HCT116 (cell line): Measurements from ENCODE around the gene BET1L. TPM values are rescaled to one million over a fixed set of nuclear protein-coding genes. Genes with fewer than 3 reads are reported as not detected.

Source experiments
- ATAC-seq: fragments of 200-7000 bp; cut with Tn5 transposase; 2 replicates; pipeline ENCODE4 v1.9.1; 2020; ENCODE audit warnings: mild to moderate bottlenecking, moderate library complexity
- BruUV-seq: library from RNA; stranded (reverse); fragments of 400-500 nt; replicated peaks from 2 replicates; lab custom pipeline; 2021; lab: Mats Ljungman, UMichigan
- CTCF ChIA-PET: fragments of 300-600 bp; sonication (Branson Sonifier 250); formaldehyde crosslinking; loops from one replicate; lab custom pipeline; 2021; ENCODE audit warnings: antibody characterized with exemption; lab: Charles Lee
- POLR2A ChIA-PET: fragments of 300-600, 350-600 bp; sonication (Branson Sonifier 250); formaldehyde crosslinking; loops from one replicate; lab custom pipeline; 2021; ENCODE audit warnings: antibody characterized with exemption; lab: Charles Lee
- RAD21 ChIA-PET, 2 experiments: fragments of 300-600 bp; sonication (Branson Sonifier 250); formaldehyde crosslinking; loops; one replicate each; lab custom pipeline; 2023; ENCODE audit warnings: low total read pairs in 2 of 2; ENCODE audit not compliant: uncharacterized antibody in 2 of 2, unreplicated experiment in 2 of 2, low non-redundant PET in 1 of 2; lab: Charles Lee
- DNase-seq: peaks from one replicate; pipeline ENCODE4 v3.0.0-alpha.2; 2010; ENCODE audit warnings: low read depth, low spot score
- H2AFZ ChIP-seq: fragments of 200-600 bp; shearing (Covaris generic), sonication (generic); 2 replicates; pipeline ENCODE4 v1.6.1; 2017; ENCODE audit warnings: low read depth, mixed run types, mixed read lengths, antibody characterized with exemption, low read length; ENCODE audit not compliant: poor library complexity, severe bottlenecking
- H3K27ac ChIP-seq: 2 replicates; pipeline ENCODE4 v1.5.1; 2012; ENCODE audit warnings: low read depth, low read length
- H3K27me3 ChIP-seq: fragments of 200-600 bp; sonication (generic); 2 replicates; pipeline ENCODE4 v1.6.1; 2016; ENCODE audit warnings: mixed run types, low read length, mixed read lengths; ENCODE audit not compliant: insufficient read depth
- H3K36me3 ChIP-seq, 2 experiments: fragments of 200-500 bp in 1 of 2; fragments of 200-600 bp in 1 of 2; sonication (Bioruptor generic) in 1 of 2; sonication (generic) in 1 of 2; 2 replicates each; pipeline versions ENCODE4 v1.5.1 to v1.6.1; 2014 to 2016; ENCODE audit warnings: low read length in 2 of 2, inconsistent platforms in 1 of 2, mixed read lengths in 1 of 2, mixed run types in 1 of 2; ENCODE audit not compliant: insufficient read depth in 2 of 2, control insufficient read depth in 1 of 2
- H3K4me1 ChIP-seq, 2 experiments: fragments of 200-600 bp in 1 of 2; sonication (generic) in 1 of 2; 2 replicates each; pipeline versions ENCODE4 v1.5.1 to v1.6.1; 2012 to 2017; ENCODE audit warnings: low read length in 2 of 2, inconsistent platforms in 1 of 2, mild to moderate bottlenecking in 1 of 2, mixed read lengths in 1 of 2, mixed run types in 1 of 2, moderate library complexity in 1 of 2; ENCODE audit not compliant: insufficient read depth in 2 of 2, control insufficient read depth in 1 of 2
- H3K4me2 ChIP-seq: fragments of 200-600 bp; sonication (generic); 2 replicates; pipeline ENCODE4 v1.6.1; 2017; ENCODE audit warnings: mixed run types, low read length, mixed read lengths
- H3K4me3 ChIP-seq, 2 experiments: fragments of 200-600 bp in 1 of 2; sonication (generic) in 1 of 2; replicated peaks in 1 of 2; 2 replicates each; pipeline ENCODE4 v1.5.1; 2011 to 2016; ENCODE audit warnings: low read length in 2 of 2, control low read depth in 1 of 2, low read depth in 1 of 2, mild to moderate bottlenecking in 1 of 2, mixed read lengths in 1 of 2, mixed run types in 1 of 2
- H3K79me2 ChIP-seq: fragments of 200-600 bp; sonication (generic); 2 replicates; pipeline ENCODE4 v1.6.1; 2017; ENCODE audit warnings: mild to moderate bottlenecking, mixed run types, low read length, moderate library complexity, mixed read lengths; ENCODE audit not compliant: insufficient read depth
- H3K9ac ChIP-seq: fragments of 200-600 bp; sonication (generic); 2 replicates; pipeline ENCODE4 v1.6.1; 2016; ENCODE audit warnings: low read length, mixed read lengths
- H3K9me2 ChIP-seq: fragments of 200-600 bp; sonication (generic), shearing (Covaris generic); 2 replicates; pipeline ENCODE4 v1.6.1; 2017; ENCODE audit warnings: mixed run types, mild to moderate bottlenecking, moderate library complexity; ENCODE audit not compliant: insufficient read depth
- H3K9me3 ChIP-seq, 2 experiments: fragments of 200-500 bp in 1 of 2; fragments of 200-600 bp in 1 of 2; sonication (Bioruptor generic) in 1 of 2; sonication (generic) in 1 of 2; 2 replicates each; pipeline ENCODE4 v1.6.1; 2014 to 2017; ENCODE audit warnings: low read length in 2 of 2, mixed read lengths in 2 of 2, inconsistent platforms in 1 of 2, low read depth in 1 of 2, mild to moderate bottlenecking in 1 of 2, mixed run types in 1 of 2, moderate library complexity in 1 of 2; ENCODE audit not compliant: control insufficient read depth in 1 of 2, insufficient read depth in 1 of 2
- H4K20me1 ChIP-seq: fragments of 200-600 bp; sonication (generic), shearing (Covaris generic); 2 replicates; pipeline ENCODE4 v1.6.1; 2017; ENCODE audit warnings: mixed run types, mild to moderate bottlenecking, moderate library complexity; ENCODE audit not compliant: insufficient read depth
- JUND ChIP-seq: IDR thresholded peaks from 2 replicates; pipeline ENCODE4 v1.6.1; 2012
- POLR2AphosphoS5 ChIP-seq: IDR thresholded peaks from 2 replicates; pipeline ENCODE4 v1.6.1; 2011; ENCODE audit warnings: mild to moderate bottlenecking, low read depth, low read length, moderate library complexity
- TCF7L2 ChIP-seq: IDR thresholded peaks from 2 replicates; pipeline ENCODE4 v1.7.0; 2011; ENCODE audit warnings: borderline replicate concordance, inconsistent platforms; ENCODE audit not compliant: insufficient read depth, insufficient read length; ENCODE audit errors: extremely low read depth
- intact Hi-C: fragments of 100-400 bp; cut with micrococcal nuclease; formaldehyde crosslinking; loops from 2 replicates; pipeline ENCODE4 v1.10.0; 2022
- total RNA-seq: library from RNA; stranded (reverse); gene quantifications from one replicate; pipeline ENCODE4 v1.2.1, GENCODE V29; 2021; ENCODE audit not compliant: unreplicated experiment

BET1L gene
- total RNA-seq, 1 experiment from 2014 or later, result 49.1 TPM

- Histone ChIP-seq H3K79me2 (peaks cover 6% of the 10 kb centered on the region; the same call in 1 of the 2 replicates), H3K36me3 (peaks cover 5 to 9% of the 10 kb centered on the region in 2 experiments; a peak in 3 of 4 replicates), H3K4me1 (no peaks in the 10 kb centered on the region), H3K9me2 (no peaks in the 10 kb centered on the region), H2AFZ (no peak overlapping the region), H3K9me3 (no peaks in the 10 kb centered on the region), H3K27me3 (no peaks in the 10 kb centered on the region), H4K20me1 (no peaks in the 10 kb centered on the region), H3K27ac (no peak overlapping the region), H3K9ac (no peak overlapping the region), H3K4me3 (no peak overlapping the region), H3K4me2 (no peak overlapping the region)
- RAD21 ChIA-PET, result no interaction called here
- no TSS peak for BruUV-seq
- DNase-seq (no peak), ATAC-seq (peak; percentile 35; the same call in 1 of the 2 replicates)
- POLR2A ChIA-PET, result no interaction called here
- CTCF ChIA-PET, result no interaction called here
- no peak for TF ChIP-seq JUND
- intact Hi-C loops, result no loop called here
Measured at GRCh38 chr11:199782-200181, 7.4 kb downstream of the BET1L start.

GRCh38 chr11:199004-199581 is 8.1 kb downstream of the BET1L start:
- Histone ChIP-seq H3K4me3 (no peak overlapping the region), H3K9ac (no peak overlapping the region), H2AFZ (no peak overlapping the region), H3K27ac (no peak overlapping the region), H3K27me3 (no peaks in the 10 kb centered on the region), H3K9me3 (no peaks in the 10 kb centered on the region), H3K4me1 (no peaks in the 10 kb centered on the region), H3K9me2 (no peaks in the 10 kb centered on the region), H3K4me2 (no peak overlapping the region), H4K20me1 (no peaks in the 10 kb centered on the region), H3K79me2 (no peaks in the 10 kb centered on the region), H3K36me3 (peaks cover 0 to 2% of the 10 kb centered on the region in 2 experiments; a peak in 2 of 4 replicates)
- POLR2A ChIA-PET, result no interaction called here
- no peak for DNase-seq
- 0 out of 2 replicates have a peak, but pooled peaks have one; percentile 11 for TF ChIP-seq POLR2AphosphoS5
- no peak for TF ChIP-seq TCF7L2
- RAD21 ChIA-PET, result no interaction called here
- intact Hi-C loops, result no loop called here
- ATAC-seq, result no peak
- CTCF ChIA-PET, result no interaction called here
- BruUV-seq, result no TSS peak
